H1 (cell line): Measurements from ENCODE around the gene CD160. TPM values are rescaled to one million over a fixed set of nuclear protein-coding genes. Genes with fewer than 3 reads are reported as not detected.

Source experiments
- CTCF ChIA-PET: fragments of 300-600 bp; sonication (Branson Sonifier 250); formaldehyde crosslinking; loops from one replicate; lab custom pipeline; 2021; ENCODE audit not compliant: partially characterized antibody; lab: Charles Lee
- POLR2A ChIA-PET: fragments of 300-600 bp; sonication (Branson Sonifier 250); formaldehyde crosslinking; loops from one replicate; lab custom pipeline; 2021; ENCODE audit warnings: inconsistent platforms; ENCODE audit not compliant: partially characterized antibody; lab: Charles Lee
- DNase-seq, 2 experiments: peaks; one replicate each; pipeline versions ENCODE4 v3.0.0 to v3.0.0-alpha.2; 2010 to 2022; ENCODE audit warnings: low spot score in 2 of 2, low read depth in 1 of 2, mixed read lengths in 1 of 2
- FAIRE-seq: peaks from 2 replicates; lab custom pipeline; 2011; peaks lifted over from hg19 to GRCh38; lab: Jason Lieb, UNC
- H2AFZ ChIP-seq: 2 replicates; pipeline ENCODE4 v1.8.1; 2012; ENCODE audit warnings: low read length, inconsistent platforms
- H2AK5ac ChIP-seq: 2 replicates; pipeline ENCODE4 v1.6.1; 2013; ENCODE audit warnings: low read depth, low read length
- H2BK120ac ChIP-seq: replicated peaks from 2 replicates; pipeline ENCODE3; 2013; ENCODE audit warnings: low read depth, low read length, inconsistent platforms
- H2BK12ac ChIP-seq: 2 replicates; pipeline ENCODE4 v1.6.1; 2013; ENCODE audit warnings: low read depth, low read length
- H2BK15ac ChIP-seq: 2 replicates; pipeline ENCODE4 v1.6.1; 2013; ENCODE audit warnings: low read length
- H2BK20ac ChIP-seq: 2 replicates; pipeline ENCODE4 v1.6.1; 2013; ENCODE audit warnings: low read length
- H2BK5ac ChIP-seq: 2 replicates; pipeline ENCODE4 v1.6.1; 2013; ENCODE audit warnings: low read depth, low read length
- H3K14ac ChIP-seq: 2 replicates; pipeline ENCODE4 v1.6.1; 2013; ENCODE audit warnings: inconsistent platforms; ENCODE audit not compliant: insufficient read length
- H3K18ac ChIP-seq: 2 replicates; pipeline ENCODE4 v1.6.1; 2013; ENCODE audit warnings: low read length; ENCODE audit errors: extremely low read depth
- H3K23ac ChIP-seq: 2 replicates; pipeline ENCODE4 v1.6.1; 2013; ENCODE audit warnings: inconsistent platforms; ENCODE audit not compliant: insufficient read length
- H3K23me2 ChIP-seq: 2 replicates; pipeline ENCODE4 v1.6.1; 2013; ENCODE audit warnings: low read depth, low read length
- H3K27ac ChIP-seq: 2 replicates; pipeline ENCODE4 v1.6.1; 2011; ENCODE audit warnings: low read depth, low read length, inconsistent platforms
- H3K27me3 ChIP-seq, 4 experiments: replicated peaks in 1 of 4; 1 replicate in 1 of 4; 2 replicates in 3 of 4; pipeline versions ENCODE4 v1.6.1 to v1.8.1; 2011 to 2013; ENCODE audit warnings: low read length in 3 of 4, mild to moderate bottlenecking in 3 of 4, inconsistent platforms in 2 of 4, mixed read lengths in 2 of 4, moderate library complexity in 1 of 4; ENCODE audit not compliant: control insufficient read depth in 3 of 4, insufficient read depth in 3 of 4; ENCODE audit errors: extremely low read depth in 1 of 4
- H3K36me3 ChIP-seq, 4 experiments: 2 replicates each; pipeline versions ENCODE4 v1.6.1 to v1.8.1; 2011 to 2013; ENCODE audit warnings: mild to moderate bottlenecking in 4 of 4, low read length in 3 of 4, moderate library complexity in 2 of 4, control low read depth in 1 of 4, inconsistent platforms in 1 of 4; ENCODE audit not compliant: insufficient read depth in 4 of 4, control insufficient read depth in 2 of 4
- H3K4ac ChIP-seq: replicated peaks from 2 replicates; pipeline ENCODE3; 2013; ENCODE audit warnings: low read length, low read depth, mixed read lengths, inconsistent platforms; ENCODE audit not compliant: insufficient read length
- H3K4me1 ChIP-seq, 4 experiments: replicated peaks in 1 of 4; 1 replicate in 1 of 4; 2 replicates in 3 of 4; pipeline versions ENCODE4 v1.6.1 to v1.8.1; 2011 to 2013; ENCODE audit warnings: low read length in 3 of 4, inconsistent platforms in 2 of 4, mixed read lengths in 1 of 4; ENCODE audit not compliant: insufficient read depth in 4 of 4, control insufficient read depth in 3 of 4
- H3K4me2 ChIP-seq, 2 experiments: 2 replicates each; pipeline versions ENCODE4 v1.6.1 to v1.8.1; 2011 to 2013; ENCODE audit warnings: low read depth in 2 of 2, low read length in 2 of 2, control low read depth in 1 of 2, inconsistent platforms in 1 of 2, mild to moderate bottlenecking in 1 of 2; ENCODE audit not compliant: insufficient read depth in 1 of 2
- H3K4me3 ChIP-seq, 4 experiments: fragments of 200-600, 300-600 bp in 1 of 4; sonication (generic), shearing (Covaris generic), sonication (Bioruptor Twin) in 1 of 4; 2 replicates each; pipeline versions ENCODE4 v1.5.1 to v1.8.1; 2011 to 2016; ENCODE audit warnings: low read length in 4 of 4, low read depth in 3 of 4, control low read depth in 2 of 4, inconsistent platforms in 2 of 4, mild to moderate bottlenecking in 2 of 4, mixed read lengths in 1 of 4, moderate library complexity in 1 of 4; ENCODE audit not compliant: insufficient read depth in 2 of 4; ENCODE audit errors: extremely low read depth in 1 of 4
- H3K56ac ChIP-seq: replicated peaks from 2 replicates; pipeline ENCODE3; 2013; ENCODE audit warnings: low read depth, mild to moderate bottlenecking, mixed read lengths, low read length, inconsistent platforms; ENCODE audit not compliant: insufficient read length
- H3K79me1 ChIP-seq: 2 replicates; pipeline ENCODE4 v1.6.1; 2013; ENCODE audit warnings: low read depth, low read length, control low read depth
- H3K79me2 ChIP-seq, 2 experiments: 2 replicates each; pipeline versions ENCODE4 v1.6.1 to v1.8.1; 2012 to 2013; ENCODE audit warnings: low read length in 2 of 2, mild to moderate bottlenecking in 2 of 2, inconsistent platforms in 1 of 2; ENCODE audit not compliant: insufficient read depth in 2 of 2, control insufficient read depth in 1 of 2
- H3K9ac ChIP-seq, 4 experiments: replicated peaks in 1 of 4; 1 replicate in 1 of 4; 2 replicates in 3 of 4; pipeline versions ENCODE4 v1.6.1 to v1.8.1; 2011 to 2013; ENCODE audit warnings: low read depth in 3 of 4, low read length in 3 of 4, control low read depth in 2 of 4, mild to moderate bottlenecking in 2 of 4, moderate library complexity in 2 of 4, inconsistent platforms in 1 of 4; ENCODE audit errors: extremely low read depth in 1 of 4
- H3K9me3 ChIP-seq, 2 experiments: 2 replicates each; pipeline versions ENCODE4 v1.6.1 to v1.8.1; 2012 to 2013; ENCODE audit warnings: mild to moderate bottlenecking in 2 of 2, moderate library complexity in 2 of 2, control low read depth in 1 of 2, inconsistent platforms in 1 of 2, low read depth in 1 of 2, low read length in 1 of 2, mixed read lengths in 1 of 2; ENCODE audit not compliant: insufficient read depth in 2 of 2
- H4K20me1 ChIP-seq, 2 experiments: replicated peaks in 1 of 2; 2 replicates each; pipeline versions ENCODE3 to v1.8.1; 2011 to 2013; ENCODE audit warnings: inconsistent platforms in 2 of 2, low read length in 2 of 2, mild to moderate bottlenecking in 1 of 2; ENCODE audit not compliant: insufficient read depth in 2 of 2, control insufficient read depth in 1 of 2
- H4K5ac ChIP-seq: 2 replicates; pipeline ENCODE4 v1.6.1; 2013; ENCODE audit warnings: low read length, low read depth, mixed read lengths, inconsistent platforms; ENCODE audit not compliant: insufficient read length
- H4K8ac ChIP-seq: 2 replicates; pipeline ENCODE4 v1.8.0; 2013; ENCODE audit warnings: mild to moderate bottlenecking, moderate library complexity, low read length, inconsistent platforms; ENCODE audit not compliant: insufficient read depth; ENCODE audit errors: extremely low read depth
- H4K91ac ChIP-seq: replicated peaks from 2 replicates; pipeline ENCODE3; 2013; ENCODE audit warnings: low read length, mixed read lengths, inconsistent platforms; ENCODE audit not compliant: insufficient read length
- CEBPB ChIP-seq: IDR thresholded peaks from 2 replicates; pipeline ENCODE4 v1.6.1; 2012; ENCODE audit warnings: low read depth, low read length
- CREB1 ChIP-seq: IDR thresholded peaks from 2 replicates; pipeline ENCODE4 v1.6.1; 2012; ENCODE audit warnings: inconsistent platforms
- E2F6 ChIP-seq: IDR thresholded peaks from 2 replicates; pipeline ENCODE4 v1.6.1; 2012; ENCODE audit warnings: inconsistent platforms
- EP300 ChIP-seq, 2 experiments: IDR thresholded peaks; 1 replicate in 1 of 2; 2 replicates in 1 of 2; pipeline ENCODE4 v1.6.1; 2011 to 2012; ENCODE audit warnings: low read depth in 2 of 2, low read length in 2 of 2, mild to moderate bottlenecking in 2 of 2, borderline replicate concordance in 1 of 2, inconsistent platforms in 1 of 2, moderate library complexity in 1 of 2
- HDAC2 ChIP-seq, 2 experiments: fragments of 300-600 bp in 1 of 2; sonication (generic) in 1 of 2; IDR thresholded peaks; 2 replicates each; pipeline ENCODE4 v1.6.1; 2011 to 2012; ENCODE audit warnings: low read depth in 2 of 2, low read length in 2 of 2, mild to moderate bottlenecking in 2 of 2, moderate library complexity in 2 of 2, borderline replicate concordance in 1 of 2, inconsistent platforms in 1 of 2
- MAX ChIP-seq: IDR thresholded peaks from 2 replicates; pipeline ENCODE4 v1.6.1; 2012; ENCODE audit warnings: inconsistent platforms
- NANOG ChIP-seq: IDR thresholded peaks from 2 replicates; pipeline ENCODE4 v1.6.1; 2011; ENCODE audit warnings: low read length, low read depth, mild to moderate bottlenecking, inconsistent platforms; ENCODE audit not compliant: insufficient read depth, poor library complexity, severe bottlenecking
- RAD21 ChIP-seq, 2 experiments: IDR thresholded peaks in 1 of 2; conservative IDR thresholded peaks in 1 of 2; 2 replicates each; pipeline ENCODE4 v1.6.1; 2011; ENCODE audit warnings: low read depth in 2 of 2, low read length in 2 of 2, improper control_type of control experiment in 1 of 2, inconsistent platforms in 1 of 2, mild to moderate bottlenecking in 1 of 2, moderate library complexity in 1 of 2
- SIX5 ChIP-seq: IDR thresholded peaks from 2 replicates; pipeline ENCODE4 v1.6.1; 2011; ENCODE audit warnings: mild to moderate bottlenecking, low read depth, low read length
- SP2 ChIP-seq: IDR thresholded peaks from 2 replicates; pipeline ENCODE4 v1.6.1; 2012; ENCODE audit warnings: mild to moderate bottlenecking, low read length, inconsistent platforms
- SP4 ChIP-seq: IDR thresholded peaks from 2 replicates; pipeline ENCODE4 v1.6.1; 2012; ENCODE audit warnings: low read length, inconsistent platforms
- TAF7 ChIP-seq: optimal IDR thresholded peaks from 2 replicates; pipeline ENCODE3; 2011; ENCODE audit warnings: low read depth, mild to moderate bottlenecking, inconsistent platforms, low read length, moderate library complexity, borderline replicate concordance
- YY1 ChIP-seq: IDR thresholded peaks from 2 replicates; pipeline ENCODE4 v1.6.1; 2011; ENCODE audit warnings: low read depth, mild to moderate bottlenecking, low read length
- WGBS, 2 experiments: shearing (Covaris generic) in 1 of 2; methylation state at CpG; one replicate each; pipeline versions ENCODE4 v1.1.6 to v1.1.7; 2013 to 2015; ENCODE audit warnings: low lambda C conversion rate in 2 of 2, mixed read lengths in 2 of 2, inconsistent platforms in 1 of 2, low coverage in 1 of 2, missing lambda C conversion rate in 1 of 2; ENCODE audit not compliant: insufficient replicate concordance in 2 of 2, insufficient coverage in 1 of 2, insufficient read length in 1 of 2; ENCODE audit errors: extremely low coverage in 1 of 2, missing lambda C conversion rate in 1 of 2; 5-methylcytosine and 5-hydroxymethylcytosine counted together
- polyA plus RNA-seq, 7 experiments: library from polyadenylated mRNA; depleted of rRNA in 3 of 7; stranded (reverse) in 5 of 7; unstranded in 2 of 7; fragments of >200 nt in 5 of 7; fragments of 200-250 nt in 2 of 7; gene quantifications; 1 replicate in 5 of 7; 2 replicates in 1 of 7; 4 replicates in 1 of 7; pipeline versions ENCODE4 v1.2.1 to v1.2.3, GENCODE V29; 2011 to 2013; ENCODE audit warnings: missing spikeins in 2 of 7, mixed read lengths in 2 of 7
- total RNA-seq: library from RNA; stranded (reverse); fragmentation: NEBNext Ultra II Directional; extraction: Animal tissue kit (Norgen Biotek cat#: 25700); gene quantifications from 2 replicates; pipeline ENCODE4 v1.2.1, GENCODE V29; 2021

The CD160 gene
- total and polyA plus RNA-seq, 2 of the 8 experiments (the other 6 are each of a cell fraction or from before 2014, with no cell fraction given), result not detected

GRCh38 chr1:145701306-145701862, 17.9 kb upstream of the CD160 start:
- no peaks in the 10 kb centered on the region for H3K79me1 ChIP-seq
- no peak overlapping the region for H2BK120ac ChIP-seq
- H3K23me2 ChIP-seq, result no peaks in the 10 kb centered on the region
- H3K27me3 ChIP-seq, result peaks cover 0 to 2% (median 0%) of the 10 kb centered on the region in 4 experiments; a peak in 1 of 7 replicates
- H4K8ac ChIP-seq, result no peak overlapping the region
- ChIA-PET CTCF (no interaction called here), POLR2A (no interaction called here)
- no peak overlapping the region for H3K9ac ChIP-seq
- H3K4me1 ChIP-seq, result no peaks in the 10 kb centered on the region
- no peak overlapping the region for H3K18ac ChIP-seq
- H3K9me3 ChIP-seq, result no peaks in the 10 kb centered on the region
- H2BK12ac ChIP-seq, result no peak overlapping the region
- no peak for FAIRE-seq
- H3K4me3 ChIP-seq, result no peak overlapping the region
- H3K14ac ChIP-seq, result no peak overlapping the region
- no peaks in the 10 kb centered on the region for H3K79me2 ChIP-seq
- no peak for DNase-seq
- H3K36me3 ChIP-seq, result no peaks in the 10 kb centered on the region
- H3K23ac ChIP-seq, result no peak overlapping the region
- no peak overlapping the region for H4K5ac ChIP-seq
- no peak overlapping the region for H2BK15ac ChIP-seq
- no peaks in the 10 kb centered on the region for H4K20me1 ChIP-seq
- H2AFZ ChIP-seq, result no peak overlapping the region
- H3K27ac ChIP-seq, result no peak overlapping the region
- H2BK5ac ChIP-seq, result no peak overlapping the region
- H3K56ac ChIP-seq, result no peak overlapping the region
- H2AK5ac ChIP-seq, result no peak overlapping the region
- no peak overlapping the region for H2BK20ac ChIP-seq
- H3K4me2 ChIP-seq, result no peak overlapping the region
- WGBS, 2 experiments, result 83% methylated on average over 2 of the region's 2 CpGs; no CpG with 5 or more reads in 1 of the 2 experiments
- H3K4ac ChIP-seq, result no peak overlapping the region
- H4K91ac ChIP-seq, result no peak overlapping the region
- no peak for TF ChIP-seq CEBPB
- TF ChIP-seq MAX, result no peak
- no peak for TF ChIP-seq RAD21 (IDR thresholded peaks at IDR 0.05 in 1 of 2, conservative IDR thresholded peaks at IDR 0.05 in 1 of 2; ENCODE audit: low read depth in 2 of 2, low read length in 2 of 2)
- no peak for TF ChIP-seq SP2
- TF ChIP-seq E2F6, result no peak
- TF ChIP-seq YY1, result no peak
- no peak for TF ChIP-seq CREB1
- TF ChIP-seq HDAC2 (IDR thresholded peaks at IDR 0.05; ENCODE audit: borderline replicate concordance in 1 of 2, low read depth in 2 of 2, low read length in 2 of 2), result no peak
- TF ChIP-seq EP300 (IDR thresholded peaks at IDR 0.05; ENCODE audit: borderline replicate concordance in 1 of 2, low read depth in 2 of 2, low read length in 2 of 2), result no peak
- TF ChIP-seq TAF7, result no peak
- TF ChIP-seq SIX5, result no peak
- TF ChIP-seq SP4, result no peak
- TF ChIP-seq NANOG, result no peak
